ENCODE data around the gene RELB.

Gene RELB

GRCh38 chr19:45063851-45064801 lies 62.9 kb downstream of the RELB start:
- no peak for DNase-seq

GRCh38 chr19:45066921-45067661 lies 65.8 kb downstream of the RELB start:
- no peak for DNase-seq

- no peak for DNase-seq
Measured at GRCh38 chr19:45068041-45068440, 66.8 kb downstream of the RELB start.

GRCh38 chr19:45069056-45069455 lies 67.8 kb downstream of the RELB start:
- DNase-seq: no peak

- no peak for DNase-seq
Measured at GRCh38 chr19:45070214-45070613, 69.0 kb downstream of the RELB start.

GRCh38 chr19:45070861-45071544 lies 69.7 kb downstream of the RELB start:
- DNase-seq: no peak

- DNase-seq: no peak
Measured at GRCh38 chr19:45071545-45071938, 70.3 kb downstream of the RELB start.

- DNase-seq: no peak
Measured at GRCh38 chr19:45071969-45072790, 70.9 kb downstream of the RELB start.

- no peak for DNase-seq
Measured at GRCh38 chr19:45074744-45075300, 73.6 kb downstream of the RELB start.

GRCh38 chr19:45075301-45076028 lies 74.2 kb downstream of the RELB start:
- peak; percentile 65 to 86 for DNase-seq

- peak; percentile 75 to 84 for DNase-seq
Measured at GRCh38 chr19:45076029-45076850, 75.0 kb downstream of the RELB start, which contains the start of gene ZNF296. ZNF296 (minus strand) TSS chr19:45076478; CDS start chr19:45076373, 105 bp downstream.

- DNase-seq: no peak
Measured at GRCh38 chr19:45076851-45077730, 75.8 kb downstream of the RELB start.

- no peak for DNase-seq
Measured at GRCh38 chr19:45078390-45079062, 77.3 kb downstream of the RELB start.

GRCh38 chr19:45079063-45079910 lies 78.0 kb downstream of the RELB start, which contains the start of gene GEMIN7:
GEMIN7 (plus strand) TSS chr19:45079260; CDS start chr19:45090115, 10,855 bp downstream.
- DNase-seq: peak; percentile 74 to 82

GRCh38 chr19:45079911-45080370 lies 78.7 kb downstream of the RELB start:
- peak in 1 of 2 donors; percentile 14 for DNase-seq

- no peak for DNase-seq
Measured at GRCh38 chr19:45082170-45082569, 80.9 kb downstream of the RELB start.

GRCh38 chr19:45086480-45086879 lies 85.2 kb downstream of the RELB start:
- no peak for DNase-seq

Data from CD4-positive, alpha-beta T cell treated with Interferon alpha-2 for 1 hour (primary cell).